Esophagus (tissue), 2 donors: ENCODE measurements around the gene TRIM17. TPM values are rescaled to one million over a fixed set of nuclear protein-coding genes. Genes with fewer than 3 reads are reported as not detected.

Experiments
- H3K27ac ChIP-seq, 2 donors: one replicate each; pipeline ENCODE4 v1.5.1; 2013; ENCODE audit warnings: low read depth in 2 of 2, mild to moderate bottlenecking in 2 of 2, inconsistent platforms in 1 of 2, low read length in 1 of 2, moderate library complexity in 1 of 2
- H3K27me3 ChIP-seq, 2 donors: one replicate each; pipeline ENCODE4 v1.6.1; 2013; ENCODE audit warnings: low read length in 2 of 2, control low read depth in 1 of 2, mild to moderate bottlenecking in 1 of 2; ENCODE audit not compliant: insufficient read depth in 2 of 2, control insufficient read depth in 1 of 2
- H3K36me3 ChIP-seq, 2 donors: one replicate each; pipeline ENCODE4 v1.6.1; 2013; ENCODE audit warnings: low read length in 1 of 2; ENCODE audit not compliant: control insufficient read depth in 2 of 2, insufficient read depth in 2 of 2
- H3K4me1 ChIP-seq, 2 donors: one replicate each; pipeline ENCODE4 v1.6.1; 2013; ENCODE audit warnings: low read length in 1 of 2; ENCODE audit not compliant: control insufficient read depth in 2 of 2, insufficient read depth in 2 of 2
- H3K4me3 ChIP-seq, 2 donors: one replicate each; pipeline ENCODE4 v1.5.1; 2013; ENCODE audit warnings: low read length in 2 of 2, mild to moderate bottlenecking in 2 of 2, low read depth in 1 of 2, moderate library complexity in 1 of 2
- H3K9me3 ChIP-seq, 2 donors: one replicate each; pipeline ENCODE4 v1.6.1; 2013; ENCODE audit warnings: mild to moderate bottlenecking in 2 of 2, low read depth in 1 of 2, low read length in 1 of 2, moderate library complexity in 1 of 2; ENCODE audit not compliant: control insufficient read depth in 2 of 2, insufficient read depth in 1 of 2
- WGBS, 2 donors: extraction: QIAGEN DNeasy Blood & Tissue Kit; methylation state at CpG; one replicate each; pipeline ENCODE4 v1.1.7; 2013; 5-methylcytosine and 5-hydroxymethylcytosine counted together
- polyA plus RNA-seq, 2 donors: library from polyadenylated mRNA; stranded (reverse); fragments of 200-250 nt; gene quantifications; one replicate each; pipeline ENCODE4 v1.2.3, GENCODE V29; 2013
- donor health status: healthy with polysubstance abuse.
- donor health status: Bipolar disorder and iron deficiency.

Gene TRIM17
- polyA plus RNA-seq, 2 donors: 1.1 to 1.8 TPM

- H3K9me3 ChIP-seq: no peaks in the 10 kb centered on the region
- H3K4me1 ChIP-seq: no peaks in the 10 kb centered on the region
- H3K36me3 ChIP-seq: no peaks in the 10 kb centered on the region
- no peak overlapping the region for H3K27ac ChIP-seq
- 83 to 86% methylated on average over 19 of the region's 19 CpGs for WGBS, 2 donors
- no peaks in the 10 kb centered on the region for H3K27me3 ChIP-seq
- no peak overlapping the region for H3K4me3 ChIP-seq
Observed at GRCh38 chr1:228360533-228361313, 55.9 kb downstream of the TRIM17 start.

GRCh38 chr1:228359613-228360532 is 56.8 kb downstream of the TRIM17 start:
- no peaks in the 10 kb centered on the region for H3K4me1 ChIP-seq
- no peak overlapping the region for H3K4me3 ChIP-seq
- H3K36me3 ChIP-seq: no peaks in the 10 kb centered on the region
- H3K27ac ChIP-seq: no peak overlapping the region
- no peaks in the 10 kb centered on the region for H3K9me3 ChIP-seq
- no peaks in the 10 kb centered on the region for H3K27me3 ChIP-seq
- WGBS, 2 donors: 89 to 91% methylated on average over 45 of the region's 45 CpGs

GRCh38 chr1:228358764-228359612 is 57.7 kb downstream of the TRIM17 start:
- no peaks in the 10 kb centered on the region for H3K27me3 ChIP-seq
- H3K27ac ChIP-seq: no peak overlapping the region
- no peak overlapping the region for H3K4me3 ChIP-seq
- H3K4me1 ChIP-seq: no peaks in the 10 kb centered on the region
- 86 to 88% methylated on average over 19 of the region's 19 CpGs for WGBS, 2 donors
- H3K9me3 ChIP-seq: no peaks in the 10 kb centered on the region
- H3K36me3 ChIP-seq: no peaks in the 10 kb centered on the region

GRCh38 chr1:228358039-228358763 is 58.5 kb downstream of the TRIM17 start:
- Histone ChIP-seq H3K9me3 (no peaks in the 10 kb centered on the region), H3K4me3 (no peak overlapping the region), H3K27ac (no peak overlapping the region), H3K36me3 (no peaks in the 10 kb centered on the region), H3K4me1 (no peaks in the 10 kb centered on the region), H3K27me3 (no peaks in the 10 kb centered on the region)
- 51 to 53% methylated on average over 4 of the region's 4 CpGs for WGBS, 2 donors

Other genes starting within 250 kb of the TRIM17 start
- gene OBSCN, start 208.8 kb downstream of the TRIM17 start, polyA plus RNA-seq: 10 to 100 TPM in 1 of 2 donors, 1 to 10 TPM in 1; 7.7 to 20.6 TPM
- gene TRIM11, start 10.0 kb downstream of the TRIM17 start, polyA plus RNA-seq: 10 to 100 TPM; 13.7 to 15.7 TPM
- gene RNF187, start 70.5 kb upstream of the TRIM17 start, polyA plus RNA-seq: 10 to 100 TPM; 38.0 to 47.6 TPM